HFF-Myc (cell line): ENCODE results near the gene PFDN5.

ENCODE experiments used
- DNase-seq: peaks from one replicate; pipeline ENCODE4 v3.0.0-alpha.2; 2011; ENCODE audit warnings: low read depth; ENCODE audit errors: extremely low read depth
- H3K4me3 ChIP-seq: replicated peaks from 2 replicates; pipeline ENCODE4 v1.5.1; 2011; ENCODE audit warnings: low read depth, mild to moderate bottlenecking, control low read depth, low read length
- TF ChIP-seq, protein P1 (sequence below): IDR thresholded peaks from 2 replicates; pipeline ENCODE4 v1.5.1; 2012; ENCODE audit warnings: mild to moderate bottlenecking, low read depth, low read length, control low read depth; ENCODE audit errors: missing control alignments

Gene PFDN5

DNA sequence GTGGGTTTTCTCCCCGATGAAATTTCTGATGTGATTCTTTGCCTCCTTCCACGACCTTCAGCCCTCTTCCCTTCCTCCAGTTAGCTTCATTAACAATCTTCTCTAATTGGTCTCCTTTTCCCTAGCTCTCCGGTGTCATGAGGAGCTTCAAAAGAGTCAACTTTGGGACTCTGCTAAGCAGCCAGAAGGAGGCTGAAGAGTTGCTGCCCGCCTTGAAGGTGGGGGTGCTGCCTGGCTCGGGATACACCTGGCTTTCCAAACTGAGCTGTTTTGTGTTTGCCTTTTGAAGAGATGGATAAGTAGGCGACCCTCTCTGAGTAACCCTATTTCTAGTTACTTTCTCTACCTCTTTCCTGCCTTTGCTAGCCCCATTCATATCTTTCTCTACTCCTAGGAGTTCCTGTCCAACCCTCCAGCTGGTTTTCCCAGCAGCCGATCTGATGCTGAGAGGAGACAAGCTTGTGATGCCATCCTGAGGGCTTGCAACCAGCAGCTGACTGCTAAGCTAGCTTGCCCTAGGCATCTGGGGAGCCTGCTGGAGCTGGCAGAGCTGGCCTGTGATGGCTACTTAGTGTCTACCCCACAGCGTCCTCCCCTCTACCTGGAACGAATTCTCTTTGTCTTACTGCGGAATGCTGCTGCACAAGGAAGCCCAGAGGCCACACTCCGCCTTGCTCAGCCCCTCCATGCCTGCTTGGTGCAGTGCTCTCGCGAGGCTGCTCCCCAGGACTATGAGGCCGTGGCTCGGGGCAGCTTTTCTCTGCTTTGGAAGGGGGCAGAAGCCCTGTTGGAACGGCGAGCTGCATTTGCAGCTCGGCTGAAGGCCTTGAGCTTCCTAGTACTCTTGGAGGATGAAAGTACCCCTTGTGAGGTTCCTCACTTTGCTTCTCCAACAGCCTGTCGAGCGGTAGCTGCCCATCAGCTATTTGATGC, 26.4 kb upstream of the PFDN5 start:
- DNase-seq, result no peak
- TF ChIP-seq, protein P1, sequence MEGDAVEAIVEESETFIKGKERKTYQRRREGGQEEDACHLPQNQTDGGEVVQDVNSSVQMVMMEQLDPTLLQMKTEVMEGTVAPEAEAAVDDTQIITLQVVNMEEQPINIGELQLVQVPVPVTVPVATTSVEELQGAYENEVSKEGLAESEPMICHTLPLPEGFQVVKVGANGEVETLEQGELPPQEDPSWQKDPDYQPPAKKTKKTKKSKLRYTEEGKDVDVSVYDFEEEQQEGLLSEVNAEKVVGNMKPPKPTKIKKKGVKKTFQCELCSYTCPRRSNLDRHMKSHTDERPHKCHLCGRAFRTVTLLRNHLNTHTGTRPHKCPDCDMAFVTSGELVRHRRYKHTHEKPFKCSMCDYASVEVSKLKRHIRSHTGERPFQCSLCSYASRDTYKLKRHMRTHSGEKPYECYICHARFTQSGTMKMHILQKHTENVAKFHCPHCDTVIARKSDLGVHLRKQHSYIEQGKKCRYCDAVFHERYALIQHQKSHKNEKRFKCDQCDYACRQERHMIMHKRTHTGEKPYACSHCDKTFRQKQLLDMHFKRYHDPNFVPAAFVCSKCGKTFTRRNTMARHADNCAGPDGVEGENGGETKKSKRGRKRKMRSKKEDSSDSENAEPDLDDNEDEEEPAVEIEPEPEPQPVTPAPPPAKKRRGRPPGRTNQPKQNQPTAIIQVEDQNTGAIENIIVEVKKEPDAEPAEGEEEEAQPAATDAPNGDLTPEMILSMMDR, result no peak
- H3K4me3 ChIP-seq, result peak overlapping the region; percentile 81

- DNase-seq, result no peak
- H3K4me3 ChIP-seq, result no peak overlapping the region
- TF ChIP-seq, protein P1, result no peak
These were observed 20.9 kb upstream of the PFDN5 start for GRCh38 chr12:53274445-53274844.

GRCh38 chr12:53276511-53276910, 18.8 kb upstream of the PFDN5 start:
- TF ChIP-seq, protein P1, result no peak

DNA sequence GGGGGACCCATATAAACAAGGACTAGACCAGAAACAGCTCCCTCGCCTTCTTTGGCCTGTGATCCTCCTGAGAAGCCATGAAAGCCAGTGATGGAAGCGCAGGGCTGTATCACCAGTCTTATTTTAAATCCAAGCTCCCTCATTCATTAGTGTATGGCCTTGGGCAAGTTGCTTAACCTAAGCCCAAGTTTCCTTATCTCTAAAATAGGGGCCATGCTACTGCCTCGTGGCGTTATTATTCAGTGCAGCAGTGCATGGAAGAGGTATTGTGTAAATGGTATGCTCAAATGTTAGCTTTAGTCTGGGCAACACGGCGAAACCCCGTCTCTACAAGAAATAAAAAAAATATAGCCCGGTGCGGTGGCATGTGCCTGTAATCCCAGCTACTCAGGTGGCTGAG, 17.4 kb upstream of the PFDN5 start:
- DNase-seq, result no peak
- H3K4me3 ChIP-seq, result no peak overlapping the region
- TF ChIP-seq, protein P1, result no peak

More at GRCh38 chr12:53276511-53276910, 18.8 kb upstream of the PFDN5 start:
- no peak overlapping the region for H3K4me3 ChIP-seq
- no peak for DNase-seq

DNA sequence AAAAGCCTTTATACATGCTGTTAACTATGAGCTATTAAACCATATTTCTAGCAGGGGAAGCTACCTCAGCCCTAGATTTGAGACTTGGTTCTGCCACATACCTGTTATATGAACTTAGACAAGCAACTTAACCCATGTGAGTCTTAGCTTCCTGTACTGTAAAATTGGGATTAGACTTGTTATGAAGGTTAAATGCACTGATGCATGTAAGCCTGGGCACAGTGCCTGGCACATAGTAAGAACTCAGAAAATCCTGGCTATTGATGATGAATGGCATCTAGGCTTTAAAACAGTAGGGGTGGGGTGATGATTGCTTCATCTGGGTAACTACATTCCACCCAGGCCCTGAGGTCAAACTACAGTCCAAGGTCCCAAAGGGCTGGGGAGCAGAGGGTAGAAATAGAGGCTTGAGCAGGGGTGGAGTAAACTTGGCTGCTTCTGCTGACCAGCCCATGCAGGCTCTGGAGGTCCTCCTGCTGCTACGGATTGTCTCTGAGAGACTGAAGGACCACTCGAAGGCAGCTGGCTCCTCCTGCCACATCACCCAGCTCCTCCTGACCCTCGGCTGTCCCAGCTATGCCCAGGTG, 16.0 kb upstream of the PFDN5 start:
- DNase-seq, result no peak
- TF ChIP-seq, protein P1, result no peak
- no peak overlapping the region for H3K4me3 ChIP-seq

DNA sequence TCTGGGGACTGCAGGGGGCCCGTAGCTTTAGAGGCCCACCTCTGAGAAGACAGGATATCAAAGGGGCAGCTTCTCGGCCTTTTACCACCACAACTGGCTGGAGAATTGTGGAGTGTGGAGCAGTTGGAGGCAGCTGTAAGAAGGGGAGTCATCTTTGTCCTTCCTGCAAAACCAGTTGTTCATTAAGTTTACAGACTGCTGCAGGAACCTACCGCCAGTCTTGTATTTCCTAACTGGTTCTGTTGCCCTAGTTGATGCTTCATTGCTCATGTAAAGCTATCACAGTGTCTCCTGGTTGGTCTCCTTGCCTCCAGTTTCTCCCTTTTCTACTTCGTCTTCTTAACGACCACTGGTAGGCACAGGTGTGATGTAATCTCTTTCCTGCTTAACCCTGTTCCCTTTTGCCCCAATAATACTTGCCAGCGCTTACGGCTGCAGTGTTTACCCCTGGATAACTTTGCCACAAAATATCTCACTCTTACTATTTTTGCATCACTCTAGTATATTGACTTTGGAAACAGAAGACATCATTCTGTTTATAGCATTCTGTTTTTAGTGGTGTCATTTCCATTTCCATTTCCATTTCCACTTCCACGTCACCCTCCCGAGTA, 15.3 kb upstream of the PFDN5 start:
- no peak for DNase-seq

More for the DNA sequence above, 15.3 kb upstream of the PFDN5 start:
- H3K4me3 ChIP-seq, result no peak overlapping the region
- TF ChIP-seq, protein P1, result no peak
